HL-60/S4 treated with retinoic acid at 250 ng/mL for 4 days and 3 days (cell line): Measurements from ENCODE around the gene ZFR2.
"Not testable (repeated sequence)": the region's sequence is repeated elsewhere in the genome, so short reads cannot be mapped to it uniquely, and the experiment has no call there.

Experiments used
- in situ Hi-C: fragments of 300-500 bp; cut with MboI; formaldehyde crosslinking; loops from 2 replicates; pipeline ENCODE4 v1.7.0; 2022; ENCODE audit warnings: low sequenced_read_pairs

Gene ZFR2

GRCh38 chr19:3775831-3776230 lies 93.0 kb downstream of the ZFR2 start:
- in situ Hi-C loops, result no loop called here

DNA sequence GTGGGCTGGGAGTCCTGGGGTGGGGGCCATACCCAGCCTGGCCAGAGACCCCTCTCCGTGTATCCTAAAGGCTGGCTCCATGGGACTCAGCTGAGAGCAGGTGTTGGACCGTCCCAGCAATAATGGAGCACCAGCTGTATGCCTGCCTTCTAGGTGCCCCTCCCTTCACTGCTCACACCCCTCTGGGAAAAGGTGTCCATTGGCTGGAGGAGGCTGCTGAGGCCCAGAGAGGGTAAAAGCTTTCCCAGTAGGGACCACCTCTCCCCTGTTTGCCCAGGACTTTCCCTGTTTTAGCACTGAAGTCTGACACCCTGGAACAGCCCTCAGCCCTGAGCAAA lies 93.5 kb downstream of the ZFR2 start:
- in situ Hi-C loops, result no loop called here

DNA sequence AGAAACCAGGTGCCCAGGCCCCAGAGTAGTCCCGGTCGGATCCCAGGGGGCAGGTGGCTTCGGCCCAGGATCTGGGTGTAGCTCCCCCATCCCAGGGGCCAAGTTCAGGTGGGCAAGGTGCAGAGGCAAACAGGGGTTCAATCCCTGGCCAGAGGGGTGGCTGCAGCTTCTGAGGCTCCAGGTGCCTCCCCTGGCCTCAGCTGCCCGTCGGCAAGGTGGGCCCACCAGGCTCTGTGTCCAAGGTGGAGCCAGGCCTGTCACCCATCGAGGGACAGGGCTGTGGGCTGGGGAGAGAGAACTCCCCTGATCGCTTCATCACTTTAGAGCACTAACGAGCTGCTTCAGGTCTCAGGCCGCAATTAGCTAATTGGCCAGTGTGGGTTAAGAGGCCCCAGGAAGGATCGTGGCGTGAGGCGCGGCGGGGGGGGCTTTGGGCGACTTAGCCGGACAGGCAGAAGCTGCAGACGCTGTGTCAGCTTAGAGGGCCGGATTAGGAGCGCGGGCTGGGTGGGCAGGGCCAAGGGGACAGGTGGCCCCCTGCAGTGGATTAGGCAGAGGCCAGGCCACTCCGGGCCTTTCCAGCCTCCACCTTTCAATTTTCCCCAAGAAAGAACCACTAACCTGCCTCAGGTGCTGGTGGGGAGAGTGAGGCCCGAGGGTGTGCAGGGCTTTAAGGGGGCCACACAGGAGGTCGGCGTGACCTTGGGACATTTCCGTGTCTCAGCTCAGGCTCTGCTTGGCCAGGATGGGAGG lies 94.0 kb downstream of the ZFR2 start:
- in situ Hi-C loops, result no loop called here

DNA sequence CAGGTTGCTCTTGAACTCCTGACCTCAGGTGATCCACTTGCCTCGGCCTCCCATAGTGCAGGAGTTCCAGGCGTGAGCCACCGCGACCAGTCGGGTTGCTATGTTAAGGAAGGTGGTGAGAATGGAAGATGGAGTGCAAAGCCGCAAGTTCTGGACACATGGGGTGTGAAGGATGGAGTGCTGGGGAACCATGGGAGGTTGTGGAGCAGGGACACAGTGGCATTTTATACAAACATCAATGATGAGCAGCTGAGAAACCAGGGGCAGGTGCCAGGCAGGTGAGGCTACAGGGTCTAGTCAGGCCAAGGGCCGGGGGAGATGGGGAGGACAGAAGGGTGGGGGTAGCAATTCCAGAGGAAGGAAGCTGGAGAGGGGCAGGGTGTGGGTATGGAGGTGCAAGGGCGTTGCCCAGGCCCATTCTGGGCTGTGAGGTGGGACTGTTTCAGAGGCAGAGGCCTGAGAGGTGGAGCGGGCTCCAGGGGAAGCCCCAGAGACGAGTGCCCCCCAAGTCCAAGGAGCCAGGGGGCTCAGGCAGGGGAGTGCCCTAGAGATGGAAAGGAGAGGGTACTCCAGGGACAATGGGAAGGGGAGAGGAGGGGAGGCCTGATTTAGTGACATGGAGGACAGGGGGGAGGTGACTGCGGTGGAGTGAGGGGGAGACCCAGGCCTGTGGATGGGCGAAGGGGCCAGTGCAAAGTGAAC lies 94.9 kb downstream of the ZFR2 start:
- in situ Hi-C loops, result no loop called here

DNA sequence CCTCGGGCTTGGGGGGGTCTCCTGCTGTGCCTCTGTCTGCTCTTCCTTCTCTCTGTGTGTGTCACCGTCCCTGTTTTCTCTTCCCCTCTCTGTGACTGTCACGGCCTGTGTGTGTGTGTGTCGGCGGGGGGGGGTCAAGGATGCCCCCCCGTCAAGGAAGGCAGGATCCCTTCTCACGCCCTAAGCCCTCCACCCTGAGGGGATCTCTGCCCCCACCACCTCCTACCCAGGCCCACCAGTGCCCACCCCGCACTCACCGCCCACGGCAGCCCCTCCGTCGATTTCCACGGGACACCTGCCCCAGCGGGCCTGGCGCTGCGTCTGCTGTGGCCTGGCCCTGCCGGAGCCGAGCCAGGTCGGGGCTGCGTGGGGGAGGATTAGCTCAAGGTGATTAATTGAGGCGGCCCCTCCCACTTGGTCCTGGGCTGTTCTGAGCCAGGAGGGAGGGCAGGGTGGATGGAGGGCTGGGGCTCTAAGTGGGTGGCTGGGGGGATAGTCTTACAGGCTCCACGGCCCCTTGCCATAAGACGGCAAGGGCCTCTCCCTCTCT lies 96.9 kb downstream of the ZFR2 start, which contains the start of gene RAX2:
Gene RAX2, minus strand, starts transcription at position 323 of the 550 bp plus-strand sequence. CDS start 486 bp downstream, outside the sequence.
- in situ Hi-C loops, result no loop called here

GRCh38 chr19:3771000-3771905 lies 97.6 kb downstream of the ZFR2 start:
- in situ Hi-C loops, result no loop called here

DNA sequence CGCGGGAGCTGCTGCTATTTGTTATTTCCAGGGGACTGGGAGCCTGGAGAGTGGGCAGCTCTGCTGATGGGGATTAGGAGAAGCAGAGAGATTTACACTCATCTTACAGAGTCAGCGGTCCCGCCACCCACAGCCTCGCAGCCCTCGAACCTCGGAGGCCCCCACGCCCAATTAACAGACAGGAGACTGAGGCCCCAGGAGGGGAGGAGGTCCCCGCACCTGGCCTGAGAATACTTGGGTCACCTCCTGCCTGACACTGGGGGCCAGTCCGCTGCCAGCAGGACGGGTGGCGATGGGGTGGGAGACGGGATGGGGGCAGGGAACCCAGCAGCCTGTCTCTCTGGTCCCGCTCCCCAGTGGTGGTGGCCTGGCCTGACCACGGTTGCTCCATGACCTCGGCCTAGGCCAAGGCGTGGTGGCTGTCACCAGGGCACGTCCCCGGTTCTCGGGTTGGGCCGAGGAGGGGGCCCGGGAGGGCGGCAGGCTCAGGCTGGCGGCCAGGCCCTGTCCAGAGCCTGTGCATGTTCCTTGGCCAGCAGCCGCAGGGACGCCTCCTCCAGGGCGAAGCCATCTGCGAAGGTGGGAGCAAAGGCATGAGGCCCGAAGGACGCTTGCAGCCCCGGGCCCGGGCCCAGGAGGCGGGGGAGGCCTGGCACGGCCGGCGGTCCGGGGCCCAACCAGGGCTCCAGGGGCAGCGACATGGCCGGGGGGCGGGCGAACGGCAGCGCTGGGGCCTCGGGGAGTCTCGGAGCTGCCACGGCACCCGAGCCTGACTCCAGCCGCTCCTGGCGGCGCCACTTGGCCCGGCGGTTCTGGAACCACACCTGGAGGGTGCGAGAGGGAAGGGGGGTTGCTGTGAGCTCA lies 98.5 kb downstream of the ZFR2 start:
- in situ Hi-C loops, result no loop called here

DNA sequence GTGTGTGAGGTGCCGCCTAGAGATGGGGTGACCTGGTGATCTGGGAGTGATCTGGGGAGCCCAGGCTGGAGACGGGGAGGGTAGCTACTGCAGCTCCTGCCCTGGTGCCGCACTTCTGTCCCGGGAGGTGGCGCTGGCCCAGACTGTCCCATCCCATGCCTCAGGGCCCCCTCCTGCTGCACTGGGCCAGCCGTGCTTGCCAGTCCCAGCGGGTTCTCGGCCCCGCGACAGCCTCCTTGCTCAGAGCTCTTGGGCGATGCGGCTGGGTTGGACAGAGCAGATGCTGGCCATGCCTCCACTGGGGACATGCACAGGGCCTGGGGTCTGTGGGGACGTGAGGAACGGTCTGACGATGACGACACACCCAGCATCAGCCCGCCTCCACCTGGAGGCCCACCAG lies 99.3 kb downstream of the ZFR2 start:
- in situ Hi-C loops, result no loop called here

- in situ Hi-C loops, result no loop called here
Measured at GRCh38 chr19:3768748-3769099, 100.1 kb downstream of the ZFR2 start.

GRCh38 chr19:3768015-3768747 lies 100.7 kb downstream of the ZFR2 start:
- in situ Hi-C loops, result no loop called here

DNA sequence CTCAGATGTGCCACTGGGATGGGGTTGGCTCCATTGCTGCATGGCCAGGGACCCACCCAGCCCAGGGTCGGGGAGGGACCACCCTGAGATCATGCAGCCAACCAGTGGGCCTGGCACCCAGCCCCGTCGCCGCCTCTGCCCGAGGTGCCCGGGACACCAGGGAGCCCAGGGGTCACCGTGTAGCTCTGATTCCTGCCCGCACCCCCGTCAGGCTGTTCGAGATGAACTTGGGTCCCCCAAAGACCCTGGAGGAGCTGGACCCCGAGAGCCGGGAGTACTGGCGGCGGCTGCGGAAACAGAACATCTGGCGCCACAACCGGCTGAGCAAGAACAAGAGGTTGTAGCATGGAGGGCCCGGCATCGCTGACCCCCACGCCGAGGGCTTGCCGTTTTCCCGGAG lies 101.8 kb downstream of the ZFR2 start:
- in situ Hi-C loops, result no loop called here

DNA sequence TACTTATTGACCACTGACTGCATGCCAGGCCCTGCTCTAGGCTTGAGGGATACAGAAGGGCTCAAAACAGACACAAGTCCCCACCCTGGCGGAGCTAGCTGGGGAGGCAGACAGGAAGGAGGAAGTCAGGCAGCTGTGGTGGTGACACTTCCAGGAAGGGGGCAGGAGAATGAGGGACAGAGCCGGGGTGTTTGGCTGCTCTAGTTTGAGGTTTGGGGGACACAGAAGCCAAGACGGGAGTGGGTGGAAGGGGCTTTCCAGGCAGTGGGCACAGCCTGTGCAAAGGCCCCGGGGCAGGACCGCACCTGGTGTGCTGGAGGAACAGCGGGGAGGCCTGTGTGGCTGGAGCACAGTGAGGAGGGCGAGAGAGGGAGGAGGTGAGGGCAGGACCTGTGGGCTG lies 102.3 kb downstream of the ZFR2 start:
- in situ Hi-C loops, result no loop called here

DNA sequence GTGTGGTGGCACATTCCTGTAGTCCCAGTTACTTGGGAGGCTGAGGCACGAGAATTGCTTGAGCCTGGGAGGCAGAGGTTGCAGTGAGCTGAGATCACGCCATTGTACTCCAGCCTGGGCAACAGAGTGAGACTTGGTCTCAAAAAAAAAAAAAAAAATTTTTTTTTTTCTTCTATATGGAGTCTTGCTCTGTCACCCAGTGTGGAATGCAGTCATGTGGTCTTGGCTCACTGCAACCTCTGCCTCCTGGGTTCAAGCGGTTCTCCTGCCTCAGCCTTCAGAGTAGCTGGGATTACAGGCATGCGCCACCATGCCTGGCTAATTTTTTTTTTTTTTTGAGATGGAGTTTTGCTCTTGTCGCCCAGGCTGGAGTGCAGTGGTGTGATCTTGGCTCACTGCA lies 103.1 kb downstream of the ZFR2 start:
- in situ Hi-C loops, result not testable (repeated sequence)

DNA sequence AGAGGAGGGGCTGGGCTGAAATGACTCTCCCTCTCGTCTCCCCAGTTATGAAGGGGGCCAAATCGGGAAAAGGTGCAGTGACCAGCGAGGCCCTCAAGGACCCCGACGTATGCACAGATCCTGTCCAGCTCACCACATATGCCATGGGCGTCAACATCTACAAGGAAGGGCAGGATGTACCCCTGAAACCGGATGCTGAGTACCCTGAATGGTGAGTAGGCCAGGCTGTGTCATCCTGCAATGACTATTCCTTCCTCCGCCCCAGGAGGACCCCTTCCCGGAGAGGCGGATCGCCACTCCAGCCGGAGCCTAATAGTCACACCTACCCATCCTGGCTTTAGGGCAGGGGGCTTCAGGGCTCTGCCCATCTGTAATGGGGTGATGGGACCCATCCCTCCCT lies 103.7 kb downstream of the ZFR2 start:
- in situ Hi-C loops, result no loop called here

DNA sequence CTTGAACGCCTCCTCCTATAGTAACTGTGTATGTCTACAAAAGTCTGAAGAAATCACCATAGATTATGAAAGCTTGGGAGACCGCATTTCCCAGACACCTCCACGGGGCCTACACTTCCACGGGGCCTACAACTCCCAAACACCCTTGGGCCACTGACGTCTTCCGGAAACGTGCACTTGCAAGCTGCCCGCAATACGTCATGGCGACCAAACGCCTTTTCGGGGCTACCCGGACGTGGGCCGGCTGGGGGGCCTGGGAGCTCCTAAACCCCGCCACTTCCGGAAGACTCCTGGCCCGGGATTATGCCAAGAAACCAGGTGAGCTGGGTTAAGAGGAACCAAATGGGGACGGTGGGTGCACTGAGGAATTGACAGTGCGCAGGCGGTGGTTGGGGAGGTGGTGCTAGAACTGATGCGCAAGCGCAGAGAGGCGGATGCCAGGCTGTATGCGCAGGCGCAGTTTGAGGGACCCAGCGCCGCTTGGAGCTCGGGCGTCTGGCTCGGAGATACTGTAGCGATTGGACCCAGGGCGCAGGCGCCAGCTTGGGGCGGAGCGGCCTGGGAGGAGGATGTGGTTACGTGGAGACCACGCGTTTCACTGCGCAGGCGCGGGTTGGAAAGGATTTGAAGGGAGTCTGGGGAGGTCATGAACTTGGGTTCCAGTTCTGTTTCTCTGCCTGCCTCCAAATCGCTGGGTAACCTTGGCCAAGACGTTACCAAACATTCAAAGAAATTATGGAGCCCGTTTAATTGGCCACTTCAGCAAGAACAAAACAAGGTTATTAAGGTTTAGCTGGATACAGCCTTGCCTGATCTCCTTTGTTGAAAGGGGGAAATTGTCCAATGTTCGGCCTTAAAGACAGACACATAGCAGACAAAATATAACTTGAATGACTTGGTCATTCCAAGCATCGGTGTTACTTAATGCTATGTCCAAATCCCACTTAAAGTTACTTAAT lies 106.1 kb downstream of the ZFR2 start, which contains the start of gene MRPL54:
Gene MRPL54, plus strand, starts transcription at position 182 of the 959 bp plus-strand sequence. Its CDS starts 19 bp downstream, at position 201.
- in situ Hi-C loops, result no loop called here

GRCh38 chr19:3762130-3762473 lies 106.7 kb downstream of the ZFR2 start:
- in situ Hi-C loops, result no loop called here

DNA sequence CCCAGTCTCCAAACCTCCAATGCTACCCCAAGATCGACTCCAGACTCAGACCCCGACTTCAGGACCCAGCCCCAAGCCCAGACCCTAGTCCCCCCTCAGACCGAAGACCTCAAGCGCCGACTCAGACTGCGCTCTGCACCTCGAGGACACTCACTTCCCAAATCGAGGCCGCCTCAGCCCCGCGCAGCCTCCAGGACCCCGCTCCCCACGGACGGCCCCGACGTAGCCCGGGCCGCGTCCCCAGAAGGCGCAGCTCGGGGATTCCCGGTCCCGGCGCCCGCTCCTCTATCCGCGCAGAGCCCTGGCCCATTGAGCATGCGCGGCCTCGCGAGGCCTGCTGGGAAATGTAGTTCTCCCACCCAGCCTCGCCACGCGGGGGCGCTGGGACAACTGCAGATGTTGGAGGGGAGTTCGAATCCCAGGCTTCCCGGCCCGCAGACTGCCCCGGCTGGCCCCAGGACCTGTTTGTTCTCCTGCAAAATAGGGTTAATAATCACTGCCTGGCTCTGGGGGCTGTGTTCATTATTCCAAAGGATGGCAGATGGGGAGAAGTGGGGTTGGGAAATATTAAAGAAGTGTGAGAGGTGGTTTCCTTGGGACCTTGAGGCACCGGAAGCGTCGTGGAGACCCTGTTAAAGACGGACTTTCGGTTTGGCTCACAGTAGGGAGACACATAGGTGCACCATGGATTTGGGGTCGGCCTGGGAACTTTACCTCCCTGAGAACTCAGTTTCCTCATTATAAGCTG lies 107.3 kb downstream of the ZFR2 start, which contains the start of gene APBA3:
Gene APBA3, minus strand, starts transcription at position 311 of the 748 bp plus-strand sequence. CDS start 1,428 bp downstream, outside the sequence.
- in situ Hi-C loops, result no loop called here
